Natural killer cell (primary cell): Measurements from ENCODE around the gene ETFBKMT. TPM values are rescaled to one million over a fixed set of nuclear protein-coding genes. Genes with fewer than 3 reads are reported as not detected.
A peak's percentile ranks its signal among the peaks of the same experiment; 100 is the strongest.

Experiments
- ATAC-seq, 3 donors: fragments of 150-1000 bp in 2 of 3; fragments of 200-7000 bp in 1 of 3; cut with Tn5 transposase; 1 replicate in 1 of 3; 2 replicates in 2 of 3; pipeline ENCODE4 v1.10.0; 2021; ENCODE audit warnings: mild to moderate bottlenecking in 2 of 3, moderate library complexity in 2 of 3
- DNase-seq, 2 donors: peaks; one replicate each; pipeline versions ENCODE4 v3.0.0 to v3.0.0-alpha.2; 2013 to 2021; ENCODE audit warnings: mixed read lengths in 1 of 2
- H3K27ac ChIP-seq: one replicate; pipeline ENCODE4 v1.5.1; 2013; ENCODE audit warnings: mild to moderate bottlenecking, low read length
- H3K27me3 ChIP-seq: one replicate; pipeline ENCODE4 v1.6.1; 2013; ENCODE audit warnings: low read length; ENCODE audit not compliant: control insufficient read depth, insufficient read depth
- H3K36me3 ChIP-seq: one replicate; pipeline ENCODE4 v1.6.1; 2013; ENCODE audit warnings: low read length; ENCODE audit not compliant: control insufficient read depth, insufficient read depth
- H3K4me1 ChIP-seq: one replicate; pipeline ENCODE4 v1.6.1; 2013; ENCODE audit warnings: low read length; ENCODE audit not compliant: control insufficient read depth, insufficient read depth
- H3K4me3 ChIP-seq: one replicate; pipeline ENCODE4 v1.5.1; 2013; ENCODE audit warnings: low read length
- H3K9me3 ChIP-seq: one replicate; pipeline ENCODE4 v1.6.1; 2013; ENCODE audit warnings: low read length; ENCODE audit not compliant: control insufficient read depth, insufficient read depth
- H3K27ac Mint-ChIP-seq, 2 donors: one replicate each; pipeline ENCODE4 v1.8.0; 2022; ENCODE audit warnings: mild to moderate bottlenecking in 2 of 2, mixed read lengths in 2 of 2, moderate library complexity in 1 of 2
- H3K27me3 Mint-ChIP-seq, 2 donors: one replicate each; pipeline ENCODE4 v1.8.0; 2022; ENCODE audit warnings: low read depth in 2 of 2, mixed read lengths in 2 of 2
- H3K36me3 Mint-ChIP-seq: one replicate; pipeline ENCODE4 v1.8.0; 2022; ENCODE audit warnings: mixed read lengths
- H3K4me1 Mint-ChIP-seq, 2 donors: one replicate each; pipeline ENCODE4 v1.8.0; 2022; ENCODE audit warnings: mixed read lengths in 2 of 2
- H3K4me3 Mint-ChIP-seq: one replicate; pipeline ENCODE4 v1.8.0; 2022; ENCODE audit warnings: mild to moderate bottlenecking, moderate library complexity, mixed read lengths
- H3K9me3 Mint-ChIP-seq, 2 donors: one replicate each; pipeline ENCODE4 v1.8.0; 2022; ENCODE audit warnings: mixed read lengths in 2 of 2
- CTCF ChIP-seq: fragments of 200-600 bp; IDR thresholded peaks from one replicate; pipeline ENCODE4 v1.8.0; 2022; ENCODE audit warnings: antibody characterized with exemption
- WGBS: methylation state at CpG from one replicate; pipeline ENCODE4 v1.1.7; 2013; ENCODE audit warnings: missing lambda C conversion rate; ENCODE audit not compliant: insufficient coverage; 5-methylcytosine and 5-hydroxymethylcytosine counted together
- intact Hi-C: fragments of 100-400 bp; cut with micrococcal nuclease; formaldehyde crosslinking; loops from one replicate; pipeline ENCODE4 v1.14.2; 2022
- total RNA-seq, 4 donors: library from RNA; stranded (reverse); fragments of 120-200 nt in 1 of 4; gene quantifications; one replicate each; pipeline versions ENCODE4 v1.2.3 to v1.2.4, GENCODE V29; 2013 to 2022

The ETFBKMT gene
- total RNA-seq, 3 donors from 2014 or later (not counting 1 experiment from before 2014, with no cell fraction given): 1.2 to 1.9 (median 1.2) TPM

GRCh38 chr12:31620311-31620710 lies 39.2 kb upstream of the ETFBKMT start:
- no peaks in the 10 kb centered on the region for H3K9me3 Mint-ChIP-seq
- Histone ChIP-seq H3K36me3 (no peaks in the 10 kb centered on the region), H3K9me3 (no peaks in the 10 kb centered on the region), H3K27ac (no peak overlapping the region), H3K27me3 (no peaks in the 10 kb centered on the region), H3K4me3 (no peak overlapping the region), H3K4me1 (no peaks in the 10 kb centered on the region)
- no peak for DNase-seq
- WGBS: 43% methylated on average over 1 of the region's 2 CpGs
- intact Hi-C loops: no loop called here
- TF ChIP-seq CTCF: no peak
- H3K27ac Mint-ChIP-seq: no peak overlapping the region
- no peak overlapping the region for H3K4me3 Mint-ChIP-seq
- H3K4me1 Mint-ChIP-seq: no peaks in the 10 kb centered on the region
- H3K36me3 Mint-ChIP-seq: no peaks in the 10 kb centered on the region
- no peak for ATAC-seq
- no peaks in the 10 kb centered on the region for H3K27me3 Mint-ChIP-seq

GRCh38 chr12:31622038-31622437 lies 37.5 kb upstream of the ETFBKMT start:
- Histone ChIP-seq H3K9me3 (no peaks in the 10 kb centered on the region), H3K4me1 (no peaks in the 10 kb centered on the region), H3K27me3 (no peaks in the 10 kb centered on the region), H3K36me3 (no peaks in the 10 kb centered on the region), H3K4me3 (no peak overlapping the region), H3K27ac (no peak overlapping the region)
- ATAC-seq (no peak), DNase-seq (no peak)
- Mint-ChIP-seq H3K27ac (no peak overlapping the region), H3K9me3 (peaks cover 0 to 2% of the 10 kb centered on the region in 2 donors), H3K27me3 (no peaks in the 10 kb centered on the region), H3K4me1 (peaks cover 9 to 10% of the 10 kb centered on the region in 2 donors), H3K36me3 (no peaks in the 10 kb centered on the region), H3K4me3 (no peak overlapping the region)
- WGBS: 75% methylated on average over 4 of the region's 4 CpGs
- no peak for TF ChIP-seq CTCF
- intact Hi-C loops: no loop called here

- 52% methylated on average over 5 of the region's 7 CpGs for WGBS
- intact Hi-C loops: no loop called here
- Histone ChIP-seq H3K27me3 (no peaks in the 10 kb centered on the region), H3K4me1 (no peaks in the 10 kb centered on the region), H3K27ac (no peak overlapping the region), H3K36me3 (no peaks in the 10 kb centered on the region), H3K9me3 (no peaks in the 10 kb centered on the region), H3K4me3 (no peak overlapping the region)
- Mint-ChIP-seq H3K36me3 (no peaks in the 10 kb centered on the region), H3K4me3 (no peak overlapping the region), H3K9me3 (peaks cover 0 to 2% of the 10 kb centered on the region in 2 donors), H3K27me3 (peaks cover 0 to 3% of the 10 kb centered on the region in 2 donors), H3K4me1 (peaks cover 9 to 10% of the 10 kb centered on the region in 2 donors), H3K27ac (no peak overlapping the region)
- ATAC-seq: peak; percentile 54 to 73 (median 71)
- DNase-seq: no peak
- no peak for TF ChIP-seq CTCF
These were observed 33.1 kb upstream of the ETFBKMT start for GRCh38 chr12:31626270-31626995.
